Endothelial cell of umbilical vein (primary cell): ENCODE data around the gene SEC24C.

Source experiments
- EZH2 ChIP-seq: IDR thresholded peaks from 2 replicates; pipeline ENCODE4 v1.6.1; 2012; ENCODE audit warnings: borderline replicate concordance, low read depth, mild to moderate bottlenecking, moderate library complexity, low read length, inconsistent platforms; ENCODE audit not compliant: severe bottlenecking
- MYC ChIP-seq: IDR thresholded peaks from one replicate; pipeline ENCODE4 v1.6.1; 2011; ENCODE audit warnings: mild to moderate bottlenecking, low read depth, low read length
- POLR2AphosphoS5 ChIP-seq: IDR thresholded peaks from 2 replicates; pipeline ENCODE4 v1.6.1; 2012; ENCODE audit warnings: low read depth, mild to moderate bottlenecking, control low read depth, low read length, moderate library complexity; ENCODE audit not compliant: insufficient read depth
- TF ChIP-seq, protein P1 (sequence below), 2 donors: IDR thresholded peaks; 1 replicate in 1 of 2; 2 replicates in 1 of 2; pipeline ENCODE4 v1.5.1; 2011; ENCODE audit warnings: low read length in 2 of 2, mild to moderate bottlenecking in 2 of 2, moderate library complexity in 2 of 2, control low read depth in 1 of 2, inconsistent platforms in 1 of 2, low read depth in 1 of 2; ENCODE audit not compliant: insufficient read depth in 1 of 2; ENCODE audit errors: extremely low read depth in 1 of 2

DNA sequence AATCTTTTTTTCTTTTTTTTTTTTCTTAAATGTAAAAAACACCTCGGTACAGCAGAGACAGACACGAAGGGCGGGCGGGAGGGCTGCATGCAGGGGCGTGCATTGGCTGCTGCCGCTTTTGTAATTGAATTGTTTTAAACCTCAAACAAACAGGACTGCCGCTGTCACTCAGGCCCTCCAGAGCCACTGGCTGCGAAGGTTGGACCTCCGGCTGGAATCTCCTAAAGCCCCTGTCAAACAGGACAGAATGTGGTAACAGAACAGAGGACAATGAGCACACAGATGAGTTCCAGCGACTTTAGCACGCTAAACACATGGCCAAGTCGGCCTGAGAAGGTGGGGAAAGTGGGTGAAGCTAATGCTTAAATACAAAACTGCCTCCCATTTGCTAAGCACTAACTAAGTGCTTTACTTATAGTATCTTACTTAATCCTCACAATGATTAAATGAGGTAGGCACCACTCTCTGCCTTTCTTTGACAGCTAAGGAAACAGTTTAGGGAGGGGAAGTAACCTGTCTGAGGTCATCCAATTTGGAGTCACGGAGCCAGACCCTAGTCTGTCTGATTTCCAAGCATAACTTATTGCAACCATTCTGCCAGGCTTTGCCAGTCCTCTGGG lies 70.2 kb downstream of the SEC24C start:
- TF ChIP-seq MYC: no peak
- TF ChIP-seq, protein P1, sequence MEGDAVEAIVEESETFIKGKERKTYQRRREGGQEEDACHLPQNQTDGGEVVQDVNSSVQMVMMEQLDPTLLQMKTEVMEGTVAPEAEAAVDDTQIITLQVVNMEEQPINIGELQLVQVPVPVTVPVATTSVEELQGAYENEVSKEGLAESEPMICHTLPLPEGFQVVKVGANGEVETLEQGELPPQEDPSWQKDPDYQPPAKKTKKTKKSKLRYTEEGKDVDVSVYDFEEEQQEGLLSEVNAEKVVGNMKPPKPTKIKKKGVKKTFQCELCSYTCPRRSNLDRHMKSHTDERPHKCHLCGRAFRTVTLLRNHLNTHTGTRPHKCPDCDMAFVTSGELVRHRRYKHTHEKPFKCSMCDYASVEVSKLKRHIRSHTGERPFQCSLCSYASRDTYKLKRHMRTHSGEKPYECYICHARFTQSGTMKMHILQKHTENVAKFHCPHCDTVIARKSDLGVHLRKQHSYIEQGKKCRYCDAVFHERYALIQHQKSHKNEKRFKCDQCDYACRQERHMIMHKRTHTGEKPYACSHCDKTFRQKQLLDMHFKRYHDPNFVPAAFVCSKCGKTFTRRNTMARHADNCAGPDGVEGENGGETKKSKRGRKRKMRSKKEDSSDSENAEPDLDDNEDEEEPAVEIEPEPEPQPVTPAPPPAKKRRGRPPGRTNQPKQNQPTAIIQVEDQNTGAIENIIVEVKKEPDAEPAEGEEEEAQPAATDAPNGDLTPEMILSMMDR (IDR thresholded peaks at IDR 0.05; ENCODE audit: extremely low read depth in 1 of 2, insufficient read depth in 1 of 2, low read depth in 1 of 2, low read length in 2 of 2): no peak
- no peak for TF ChIP-seq POLR2AphosphoS5
- no peak for TF ChIP-seq EZH2
